Stimulated activated CD8-positive, alpha-beta memory T cell treated with anti-CD3 and anti-CD28 coated beads, Interleukin-4, amount 100 ng/mL, for 4 hours (primary cell): Measurements from ENCODE around the gene CNNM3.
A peak's percentile ranks its signal among the peaks of the same experiment; 100 is the strongest.

Experiments
- DNase-seq, 2 donors: peaks; one replicate each; pipeline ENCODE4 v3.0.0-alpha.2; 2020; ENCODE audit warnings: low read depth in 2 of 2, low spot score in 1 of 2

Gene CNNM3

GRCh38 chr2:96838345-96839292 is 22.6 kb downstream of the CNNM3 start:
- no peak for DNase-seq

- peak; percentile 40 to 68 for DNase-seq
Observed at GRCh38 chr2:96839293-96839874, 23.3 kb downstream of the CNNM3 start.

GRCh38 chr2:96839875-96840850 is 24.1 kb downstream of the CNNM3 start:
- DNase-seq: no peak

- no peak for DNase-seq
Observed at GRCh38 chr2:96841701-96842495, 25.8 kb downstream of the CNNM3 start.

GRCh38 chr2:96842600-96842999 is 26.5 kb downstream of the CNNM3 start:
- DNase-seq: no peak

- no peak for DNase-seq
Observed at GRCh38 chr2:96843538-96844268, 27.6 kb downstream of the CNNM3 start, which contains the start of gene ANKRD23. ANKRD23 (minus strand) TSS chr2:96844021; CDS start chr2:96843992, 29 bp downstream.

- DNase-seq: no peak
Observed at GRCh38 chr2:96844405-96844808, 28.3 kb downstream of the CNNM3 start.

GRCh38 chr2:96846825-96847224 is 30.8 kb downstream of the CNNM3 start:
- DNase-seq: no peak

- DNase-seq: no peak
Observed at GRCh38 chr2:96847586-96847985, 31.5 kb downstream of the CNNM3 start.

GRCh38 chr2:96848264-96848663 is 32.2 kb downstream of the CNNM3 start:
- no peak for DNase-seq

- DNase-seq: no peak
Observed at GRCh38 chr2:96852667-96853066, 36.6 kb downstream of the CNNM3 start.

GRCh38 chr2:96853321-96853720 is 37.3 kb downstream of the CNNM3 start:
- DNase-seq: no peak

GRCh38 chr2:96856776-96857666 is 41.0 kb downstream of the CNNM3 start:
- DNase-seq: no peak

- peak; percentile 94 for DNase-seq
Observed at GRCh38 chr2:96857667-96858372, 41.8 kb downstream of the CNNM3 start, which contains the start of gene ANKRD39. ANKRD39 (minus strand) TSS chr2:96858016; CDS start chr2:96857987, 29 bp downstream.

- no peak for DNase-seq
Observed at GRCh38 chr2:96859099-96859649, 43.1 kb downstream of the CNNM3 start.

- DNase-seq: no peak
Observed at GRCh38 chr2:96859681-96860064, 43.6 kb downstream of the CNNM3 start.
